Superior temporal gyrus (tissue), 1 donor: ENCODE measurements around the gene SPIRE2.

Source experiments
- DNase-seq: peaks from one replicate; pipeline ENCODE4 v3.0.0-alpha.2; 2016; ENCODE audit errors: extremely low spot score

SPIRE2 gene

DNA sequence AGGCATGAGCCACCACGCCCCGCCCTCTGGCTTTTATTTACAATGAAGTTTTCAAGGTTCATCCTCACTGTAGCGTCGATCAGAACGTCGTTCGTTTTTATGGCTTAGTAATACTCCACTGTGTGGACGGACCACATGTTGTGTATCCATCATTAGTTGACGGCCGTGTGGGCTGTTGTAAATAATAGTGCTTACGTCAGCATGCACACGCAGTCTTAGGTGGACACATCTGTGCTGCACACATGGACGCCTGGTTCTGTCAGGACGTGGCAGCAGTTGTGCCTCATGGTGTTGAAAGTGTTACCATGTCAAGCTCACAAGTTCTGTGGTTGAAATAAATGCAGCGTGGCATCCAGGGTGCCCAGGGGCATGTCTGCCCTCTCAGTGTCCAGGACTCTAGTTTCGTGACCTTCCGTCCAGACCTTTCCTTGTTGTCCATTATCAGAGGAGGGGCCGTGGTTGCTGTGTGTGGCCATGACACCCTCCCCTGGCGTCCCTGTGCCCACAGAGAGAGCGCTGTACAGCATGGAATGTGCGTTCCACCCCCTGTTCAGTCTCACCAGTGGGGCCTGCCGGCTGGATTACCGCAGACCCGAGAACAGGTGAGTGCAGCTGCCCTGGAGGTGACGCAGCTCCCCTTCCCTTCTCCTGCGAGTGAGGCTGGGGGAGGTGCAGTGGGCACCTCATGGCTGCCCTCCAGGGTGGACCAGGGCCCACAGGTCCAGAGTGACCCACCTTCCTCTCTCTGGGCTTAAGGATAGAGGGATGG lies 67.4 kb downstream of the SPIRE2 start:
- DNase-seq, result no peak

DNA sequence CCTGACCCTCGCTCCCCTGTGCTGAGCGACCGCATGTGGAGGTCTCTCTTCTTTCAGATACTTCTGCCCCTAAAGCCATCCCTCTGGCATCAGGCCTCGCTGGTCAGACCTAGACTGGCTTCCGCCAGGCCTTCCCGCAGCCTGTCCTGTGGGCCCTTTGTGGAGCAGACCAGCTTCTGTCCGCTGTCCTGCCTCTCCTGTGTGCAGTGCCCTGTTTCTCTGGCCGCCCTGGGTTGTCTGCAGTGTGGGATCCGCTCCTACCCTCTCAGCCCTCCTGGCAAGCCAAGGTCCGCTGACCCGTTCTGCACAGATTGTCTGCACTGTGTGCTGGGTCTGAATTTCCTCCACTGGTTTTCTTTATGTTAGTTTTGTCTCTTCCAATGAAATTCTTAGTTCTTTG lies 68.9 kb downstream of the SPIRE2 start:
- DNase-seq, result no peak

DNA sequence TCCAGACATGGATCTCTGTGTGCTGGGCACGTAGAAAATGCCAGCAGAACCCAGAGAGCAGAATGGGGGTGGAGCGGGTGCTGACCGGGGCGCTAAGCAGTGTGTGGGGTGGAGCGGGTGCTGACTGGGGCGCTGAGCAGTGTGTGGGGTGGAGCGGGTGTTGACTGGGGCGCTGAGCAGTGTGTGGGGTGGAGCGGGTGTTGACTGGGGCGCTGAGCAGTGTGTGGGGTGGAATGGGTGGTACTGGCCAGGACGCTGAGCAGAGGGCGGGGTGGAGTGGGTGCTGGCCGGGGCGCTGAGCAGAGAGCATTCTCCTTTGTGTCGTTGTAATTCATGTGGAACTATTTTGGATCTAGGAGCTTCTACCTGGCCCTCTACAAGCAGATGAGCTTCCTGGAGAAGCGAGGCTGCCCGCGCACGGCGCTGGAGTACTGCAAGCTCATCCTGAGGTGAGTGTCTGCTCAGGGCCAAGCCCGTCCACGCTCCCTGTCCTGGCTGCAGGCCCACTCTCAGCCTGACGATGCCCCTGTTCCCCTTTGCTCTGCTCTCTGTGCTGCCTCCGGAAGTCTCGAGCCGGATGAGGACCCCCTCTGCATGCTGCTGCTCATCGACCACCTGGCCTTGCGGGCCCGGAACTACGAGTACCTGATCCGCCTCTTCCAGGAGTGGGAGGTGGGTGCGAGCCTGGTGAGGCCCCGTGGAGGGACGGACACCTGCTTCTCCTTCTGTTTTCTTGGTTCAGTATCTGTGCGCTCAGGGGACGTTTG lies 70.1 kb downstream of the SPIRE2 start:
- no peak for DNase-seq

DNA sequence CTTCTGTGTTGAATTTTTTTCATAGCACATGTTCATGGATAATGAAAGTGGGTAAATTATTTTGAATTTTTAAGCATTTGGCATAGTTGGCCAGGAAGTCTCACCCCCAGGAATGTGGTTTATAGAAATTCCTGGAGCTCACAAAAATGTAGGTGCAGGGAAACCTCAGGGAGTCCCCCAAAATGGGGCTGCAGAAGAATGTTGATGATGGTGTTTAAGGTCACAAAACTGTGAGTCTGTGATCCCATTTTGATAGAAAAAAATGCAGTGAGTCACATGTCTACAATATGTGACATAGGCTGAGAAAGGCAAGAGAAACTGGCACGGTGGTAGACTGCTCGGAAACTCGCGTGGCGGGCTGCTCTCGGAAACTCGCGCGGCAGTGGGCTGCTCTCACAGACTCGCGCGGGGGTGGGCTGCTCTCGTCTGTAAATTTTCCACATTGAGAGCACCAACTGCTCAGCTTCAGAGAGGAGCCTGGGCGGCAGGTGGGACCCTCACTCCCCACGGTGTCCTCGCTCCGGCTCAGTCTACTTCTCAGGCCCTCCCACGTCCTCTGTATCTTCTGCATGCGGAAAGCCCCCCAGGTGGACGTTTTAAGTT lies 71.7 kb downstream of the SPIRE2 start:
- DNase-seq, result no peak

DNA sequence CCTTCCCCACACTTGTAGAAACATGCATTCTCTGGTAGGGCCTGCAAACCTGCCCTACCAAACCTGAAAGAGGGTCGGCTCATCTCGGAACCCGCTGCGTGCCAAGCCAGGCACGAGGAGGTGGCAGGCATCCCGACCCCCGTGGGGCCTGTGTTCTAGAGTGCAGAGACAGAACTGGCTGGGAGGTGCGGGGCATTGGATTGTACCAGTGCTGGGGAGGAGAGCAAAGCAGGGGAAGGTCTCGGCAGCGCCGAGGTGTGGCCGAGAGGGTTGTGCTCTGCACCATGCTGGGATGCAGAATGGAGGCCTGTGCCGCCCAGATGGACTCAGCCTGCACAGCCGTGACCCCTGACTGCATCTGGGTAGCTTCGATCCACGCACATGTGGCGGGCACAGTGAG lies 72.6 kb downstream of the SPIRE2 start:
- DNase-seq, result no peak

DNA sequence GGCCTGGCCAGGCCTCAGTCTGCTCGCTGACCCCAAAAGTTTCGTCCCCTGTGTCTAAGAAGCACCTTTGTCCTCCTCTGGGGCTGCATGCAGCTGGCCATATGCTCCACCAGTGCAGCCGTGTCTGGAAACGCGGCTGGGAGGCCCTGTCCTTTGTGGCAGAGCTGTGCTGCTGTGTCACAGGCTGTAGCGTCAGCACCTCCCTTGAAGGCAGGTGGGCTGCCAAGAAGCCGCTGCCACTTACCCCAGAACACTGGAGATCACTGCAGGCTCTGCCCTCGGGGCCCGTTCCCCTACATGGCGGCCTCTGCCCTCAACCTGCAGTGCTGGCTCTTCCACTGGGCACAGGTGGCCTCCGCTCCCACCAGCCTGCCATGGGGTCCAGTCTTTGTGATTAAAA lies 74.7 kb downstream of the SPIRE2 start:
- no peak for DNase-seq

DNA sequence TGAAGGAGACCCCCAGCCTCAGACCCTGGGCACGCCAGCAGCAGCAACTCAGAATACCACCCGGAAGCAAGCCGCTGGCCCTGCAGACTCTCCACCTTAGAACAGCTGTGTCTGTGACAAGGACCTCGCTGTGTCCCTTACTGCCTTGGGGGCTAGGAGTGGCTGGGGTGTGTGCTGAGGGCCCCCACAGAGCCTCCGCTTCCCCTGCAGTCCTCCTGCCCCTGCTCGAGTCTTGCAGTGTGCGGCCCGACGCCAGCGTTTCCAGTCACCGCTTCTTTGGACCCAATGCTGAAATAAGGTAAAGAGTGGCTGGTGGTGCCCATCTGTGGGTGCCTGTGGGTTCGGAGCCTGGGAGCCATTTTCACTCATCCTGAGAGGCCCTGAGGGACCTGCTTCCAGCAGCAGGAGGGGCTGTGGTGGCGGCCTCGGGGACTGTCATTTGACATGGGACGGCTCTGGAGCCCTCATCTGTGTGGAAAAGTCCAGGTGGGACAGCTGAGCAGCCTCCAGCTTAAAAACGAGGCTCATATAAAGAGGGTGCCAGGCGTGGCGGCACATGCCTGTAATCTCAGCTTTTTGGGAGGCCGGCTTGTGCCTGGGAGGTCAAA lies 75.7 kb downstream of the SPIRE2 start:
- no peak for DNase-seq

DNA sequence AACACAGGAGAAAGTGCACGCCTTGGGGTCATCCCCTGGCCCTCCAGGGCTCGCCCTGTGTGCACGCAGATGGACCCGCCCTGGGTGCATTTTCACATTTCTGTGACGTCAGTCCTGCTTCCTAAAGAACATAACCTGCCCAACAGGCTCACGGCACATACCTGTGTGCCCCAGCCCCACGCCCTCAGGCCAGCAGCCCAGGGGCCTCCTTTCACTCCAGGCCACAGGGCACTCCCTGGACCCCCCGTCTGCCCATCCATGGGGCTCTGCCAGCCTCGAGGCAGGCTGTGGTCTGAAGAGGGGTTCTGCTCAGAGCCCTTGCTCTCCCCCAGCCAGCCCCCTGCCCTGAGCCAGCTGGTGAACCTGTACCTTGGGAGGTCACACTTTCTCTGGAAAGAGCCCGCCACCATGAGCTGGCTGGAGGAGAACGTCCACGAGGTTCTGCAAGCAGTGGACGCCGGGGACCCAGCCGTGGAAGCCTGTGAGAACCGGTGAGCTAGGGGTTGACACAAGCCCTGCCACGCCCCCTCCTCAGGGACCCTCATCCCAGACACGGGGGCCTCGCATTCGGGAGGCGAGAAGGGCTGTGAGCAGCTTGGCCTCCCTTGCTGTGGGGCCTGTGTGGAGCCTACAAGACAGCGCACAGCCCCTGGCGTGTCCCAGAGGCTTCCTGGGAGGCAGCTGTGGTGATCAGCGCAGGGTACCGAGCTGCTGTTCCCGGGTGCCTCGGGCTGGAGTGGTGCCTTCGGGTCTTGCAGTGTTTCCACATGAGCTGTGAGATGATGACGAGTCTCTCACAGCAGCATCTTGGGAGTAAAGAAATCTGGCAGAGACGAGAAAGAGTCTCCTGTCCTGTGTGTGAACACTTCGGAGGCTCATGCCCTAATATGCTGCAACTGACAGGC lies 76.6 kb downstream of the SPIRE2 start:
- no peak for DNase-seq

DNA sequence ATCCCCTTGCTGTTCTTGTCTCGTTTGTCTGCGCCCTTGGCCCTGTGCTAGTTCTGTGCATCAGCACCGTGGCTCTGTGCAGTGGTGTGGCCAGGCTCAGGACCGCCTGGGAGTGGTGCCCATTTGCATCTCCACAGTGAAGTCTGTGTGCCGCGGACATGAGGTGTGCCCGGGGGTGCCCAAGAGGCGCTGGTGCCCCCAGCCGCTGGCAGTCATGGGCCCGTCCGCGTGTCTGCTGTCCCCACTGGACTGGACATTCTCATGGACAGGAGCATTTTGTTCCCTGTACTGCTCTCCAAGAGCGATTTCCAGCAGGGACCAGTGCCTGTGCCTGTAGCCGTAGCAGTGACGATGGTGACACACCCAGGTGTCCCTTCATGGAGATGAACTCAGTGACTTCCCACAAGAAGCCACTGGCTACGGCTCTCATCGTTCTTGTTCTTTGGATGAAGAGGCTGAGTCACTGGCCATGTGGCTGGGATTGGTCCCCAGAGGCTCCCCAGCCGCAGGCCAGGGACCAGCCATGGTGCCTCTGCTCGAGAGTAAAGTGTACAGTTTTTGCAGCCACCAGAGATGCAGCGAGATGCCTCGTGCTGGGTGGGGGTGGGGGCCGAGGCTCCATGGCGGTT lies 77.3 kb downstream of the SPIRE2 start:
- no peak for DNase-seq

DNA sequence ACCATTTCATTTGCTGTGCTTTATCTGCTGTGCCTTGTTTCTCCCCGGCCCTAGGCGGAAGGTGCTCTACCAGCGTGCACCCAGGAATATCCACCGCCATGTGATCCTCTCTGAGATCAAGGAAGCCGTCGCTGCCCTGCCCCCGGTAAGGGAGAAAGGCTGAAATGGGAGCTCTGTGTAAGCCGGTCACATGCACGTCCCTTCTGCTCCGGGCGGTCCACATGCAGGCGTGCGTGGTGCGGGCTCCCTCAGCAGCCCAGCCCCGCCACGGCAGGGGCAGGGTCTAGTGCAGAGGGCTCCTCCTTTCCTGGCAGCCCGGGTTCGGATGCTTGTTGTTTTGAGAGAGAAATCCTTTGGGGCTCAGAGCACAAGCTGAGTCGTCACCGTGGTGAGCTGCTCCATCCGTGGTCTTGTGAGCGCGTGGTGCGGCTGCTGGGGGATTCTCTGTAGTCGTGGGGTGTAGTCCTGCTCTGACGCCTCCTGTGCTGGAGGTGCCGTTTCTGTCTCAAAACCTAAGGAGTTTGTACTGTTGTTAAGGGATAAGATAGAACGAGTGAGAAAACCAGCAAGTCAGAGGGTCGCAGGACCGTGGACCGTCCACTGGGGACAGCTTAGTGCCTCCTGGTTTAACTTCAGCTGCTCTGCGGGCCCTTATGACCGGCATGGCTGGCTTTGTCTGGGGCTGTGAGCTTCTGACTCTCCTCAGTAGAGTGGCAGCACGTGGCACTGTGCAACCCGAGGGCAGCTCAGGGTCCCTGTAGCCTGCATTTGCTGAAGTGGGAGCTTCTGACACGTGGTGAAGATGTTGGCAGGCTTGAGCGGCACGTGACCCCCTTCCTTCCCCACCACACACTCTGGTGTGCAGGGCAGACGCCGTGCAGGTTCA lies 78.1 kb downstream of the SPIRE2 start:
- DNase-seq, result no peak

DNA sequence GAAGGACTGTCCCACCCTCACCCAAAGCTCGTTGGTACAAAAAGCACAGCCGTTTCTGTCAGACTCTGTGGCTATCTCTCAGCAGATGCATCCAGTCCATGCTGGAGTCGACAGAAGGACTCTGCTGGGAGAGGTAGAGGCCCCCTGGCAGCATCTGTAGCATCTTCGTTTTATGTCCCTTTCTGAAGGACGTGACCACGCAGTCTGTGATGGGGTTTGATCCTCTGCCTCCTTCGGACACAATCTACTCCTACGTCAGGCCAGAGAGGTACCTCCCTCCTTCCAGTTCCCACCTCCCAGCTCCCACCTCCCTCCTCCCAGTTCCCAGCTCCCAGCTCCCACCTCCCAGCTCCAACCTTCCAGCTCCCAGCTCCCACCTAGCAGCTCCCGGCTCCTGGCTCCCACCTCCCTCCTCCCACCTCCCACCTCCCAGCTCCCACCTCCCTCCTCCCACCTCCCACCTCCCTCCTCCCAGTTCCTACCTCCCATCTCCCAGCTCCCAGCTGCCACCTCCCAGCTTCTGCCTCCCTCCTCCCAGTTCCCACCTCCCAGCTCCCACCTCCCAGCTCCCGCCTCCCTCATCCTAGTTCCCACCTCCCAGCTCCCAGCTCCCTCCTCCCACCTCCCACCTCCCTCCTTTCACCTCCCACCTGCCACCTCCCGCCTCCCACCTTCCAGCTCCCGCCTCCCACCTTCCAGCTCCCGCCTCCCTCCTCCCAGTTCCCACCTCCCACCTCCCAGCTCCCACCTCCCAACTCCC lies 79.0 kb downstream of the SPIRE2 start:
- no peak for DNase-seq

DNA sequence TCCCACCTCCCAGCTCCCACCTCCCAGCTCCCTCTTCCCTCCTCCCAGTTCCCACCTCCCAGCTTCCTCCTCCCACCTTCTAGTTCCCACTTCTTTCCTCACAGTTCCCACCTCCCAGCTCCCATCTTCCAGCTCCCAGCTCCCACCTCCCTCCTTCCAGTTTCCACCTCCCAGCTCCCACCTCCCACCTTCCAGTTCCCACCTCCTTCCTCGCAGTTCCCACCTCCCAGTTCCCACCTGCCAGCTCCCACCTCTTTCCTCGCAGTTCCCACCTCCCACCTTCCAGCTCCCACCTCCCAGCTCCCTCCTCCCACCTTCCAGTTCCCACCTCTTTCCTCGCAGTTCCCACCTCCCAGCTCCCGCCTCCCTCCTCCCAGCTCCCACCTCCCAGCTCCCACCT lies 80.0 kb downstream of the SPIRE2 start:
- no peak for DNase-seq

DNA sequence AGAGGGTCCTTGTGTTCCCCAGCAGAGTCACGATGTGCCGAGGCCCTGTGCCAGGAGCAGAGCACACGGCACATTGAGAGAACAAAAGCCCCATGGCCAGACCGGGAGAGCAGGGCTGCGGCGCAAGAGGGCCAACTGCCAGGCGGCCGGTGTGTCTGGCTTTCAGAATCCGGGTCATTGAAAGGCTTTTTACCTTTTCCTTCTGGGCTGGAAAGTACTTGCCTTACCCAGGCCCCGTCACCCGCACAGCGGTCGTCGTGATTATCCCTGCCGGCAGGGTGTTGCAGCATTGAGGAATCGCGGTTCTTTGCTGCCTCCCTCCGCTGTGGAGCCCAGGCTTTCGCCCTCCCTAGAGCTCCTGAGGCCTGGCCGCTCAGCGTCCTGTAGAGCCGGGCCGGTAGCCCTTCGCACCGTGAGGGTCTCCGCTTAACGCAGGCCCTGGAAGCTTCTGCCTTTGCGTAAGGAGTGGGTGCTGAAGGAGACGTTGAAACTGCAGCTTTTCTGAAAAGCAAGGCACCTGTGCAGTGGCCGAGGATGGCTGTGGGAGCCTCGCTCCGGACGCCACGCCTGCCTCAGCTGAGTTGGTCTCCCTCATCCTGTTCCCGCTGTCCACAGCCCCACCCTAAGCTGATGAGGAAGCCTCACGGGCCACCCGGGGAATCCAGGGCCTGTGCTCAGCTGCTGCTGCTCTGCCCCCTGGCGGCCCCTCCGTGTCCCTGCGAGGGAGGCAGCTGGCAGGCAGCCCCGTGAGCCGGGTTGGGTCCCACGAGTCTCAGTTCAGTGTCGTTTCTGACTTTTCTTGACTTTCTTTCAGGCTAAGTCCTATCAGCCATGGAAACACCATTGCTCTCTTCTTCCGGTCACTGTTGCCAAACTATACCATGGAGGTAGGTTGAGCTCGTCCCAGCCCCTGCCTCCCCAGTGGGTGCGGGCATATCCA lies 81.8 kb downstream of the SPIRE2 start:
- DNase-seq, result peak; percentile 82

DNA sequence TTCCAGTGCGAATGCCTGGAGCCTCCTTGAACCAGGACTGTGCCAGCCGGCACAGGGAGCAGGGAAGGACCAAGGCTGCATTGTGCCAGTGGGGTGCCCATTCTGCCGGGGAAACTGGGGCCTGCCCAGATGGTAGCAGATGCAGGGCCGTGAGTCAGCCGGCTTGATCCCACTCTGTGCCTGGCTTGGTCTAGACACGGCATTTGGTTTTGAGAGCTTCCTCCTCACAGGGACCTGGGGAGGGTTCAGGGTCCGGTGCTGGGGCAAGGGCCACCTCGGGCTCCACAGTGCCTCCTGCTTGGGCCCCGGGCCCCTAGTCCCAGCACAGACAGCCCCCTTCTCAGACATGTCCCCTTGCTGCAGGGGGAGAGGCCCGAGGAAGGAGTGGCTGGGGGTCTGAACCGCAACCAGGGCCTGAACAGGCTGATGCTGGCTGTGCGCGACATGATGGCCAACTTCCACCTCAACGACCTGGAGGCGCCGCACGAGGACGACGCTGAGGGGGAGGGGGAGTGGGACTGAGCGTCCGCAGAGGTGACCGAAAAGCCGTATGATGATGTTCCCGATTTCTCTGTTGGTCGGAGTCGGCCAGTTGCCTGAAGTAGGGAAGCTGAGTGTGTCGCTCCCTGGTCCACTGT lies 82.6 kb downstream of the SPIRE2 start:
- DNase-seq, result no peak

DNA sequence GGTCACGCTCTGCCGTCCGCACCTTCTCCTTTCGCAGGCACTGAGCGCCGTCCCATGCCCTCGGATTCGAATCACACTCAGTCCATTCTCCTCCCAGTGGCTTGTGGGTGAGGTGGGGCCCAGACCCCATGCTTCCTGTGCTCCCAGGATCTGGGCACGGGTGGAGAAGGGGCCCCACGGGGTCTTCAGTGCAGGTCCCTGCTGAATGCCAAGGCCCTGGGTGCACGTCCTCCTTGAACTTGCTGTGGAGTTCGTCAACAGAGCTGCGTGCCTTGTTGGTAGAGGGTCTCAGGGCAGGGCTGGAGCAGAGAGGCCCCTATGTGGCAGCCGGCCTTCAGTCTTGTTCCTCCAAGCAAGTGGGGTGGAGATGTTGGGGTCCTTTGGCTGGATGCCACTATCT lies 83.1 kb downstream of the SPIRE2 start:
- DNase-seq, result no peak

DNA sequence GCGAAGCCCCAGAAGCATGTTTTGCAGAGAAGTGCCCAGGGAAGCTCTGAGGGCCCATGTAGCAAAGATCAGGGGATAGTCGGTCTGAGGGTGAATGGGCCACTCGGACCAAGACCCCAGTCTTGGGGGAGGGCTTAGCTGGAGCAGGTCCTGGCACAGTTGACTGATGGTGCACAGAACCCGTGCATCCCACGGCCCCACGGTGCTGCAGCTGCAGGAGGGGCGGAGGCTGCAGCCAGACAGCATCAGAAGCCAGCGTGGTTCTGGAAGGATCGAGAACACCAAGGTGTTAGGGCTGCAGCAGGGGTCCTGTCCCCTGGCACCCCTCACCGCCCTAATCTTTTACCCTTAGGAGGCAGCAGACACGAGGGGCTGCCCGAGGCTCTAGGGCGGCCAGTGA lies 83.9 kb downstream of the SPIRE2 start:
- no peak for DNase-seq

DNA sequence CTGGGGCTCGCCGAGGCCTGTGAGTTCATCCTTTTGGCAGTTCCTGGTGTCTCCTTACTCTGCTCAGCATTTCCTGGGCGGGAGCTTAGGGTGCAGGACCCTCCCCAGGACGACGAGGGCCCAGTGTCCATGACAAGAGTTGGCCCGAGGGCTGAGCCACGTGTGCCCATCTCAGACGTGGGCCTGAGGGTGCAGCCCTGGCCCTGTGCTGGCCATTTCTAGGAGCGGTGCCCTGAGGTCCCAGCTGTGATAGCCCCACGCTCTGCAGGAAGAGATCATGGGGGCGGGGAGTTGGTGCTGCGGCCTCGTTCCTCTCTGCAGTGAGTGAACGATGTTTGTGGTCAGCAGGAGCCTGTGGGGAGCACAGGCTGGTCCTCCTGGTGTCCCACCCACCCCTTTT lies 84.4 kb downstream of the SPIRE2 start:
- no peak for DNase-seq
